GM13977 (cell line): ENCODE data around the gene CDT1.
A peak's percentile ranks its signal among the peaks of the same experiment; 100 is the strongest.

Experiments used
- DNase-seq: peaks from one replicate; pipeline ENCODE4 v3.0.0; 2012; ENCODE audit warnings: low spot score
- in situ Hi-C: fragments of 300-500 bp; cut with MboI; formaldehyde crosslinking; loops from one replicate; pipeline ENCODE4 v1.12.0; 2022; ENCODE audit warnings: low sequenced_read_pairs, low pct_unique_long_range_greater_than_20kb, mixed read lengths, inconsistent platforms; ENCODE audit not compliant: unreplicated experiment
- TF ChIP-seq, protein P1 (sequence below): IDR thresholded peaks from 2 replicates; pipeline ENCODE4 v1.5.1; 2012; ENCODE audit warnings: mild to moderate bottlenecking, control low read depth; ENCODE audit not compliant: insufficient read depth; ENCODE audit errors: extremely low read depth, missing control alignments

The CDT1 gene

DNA sequence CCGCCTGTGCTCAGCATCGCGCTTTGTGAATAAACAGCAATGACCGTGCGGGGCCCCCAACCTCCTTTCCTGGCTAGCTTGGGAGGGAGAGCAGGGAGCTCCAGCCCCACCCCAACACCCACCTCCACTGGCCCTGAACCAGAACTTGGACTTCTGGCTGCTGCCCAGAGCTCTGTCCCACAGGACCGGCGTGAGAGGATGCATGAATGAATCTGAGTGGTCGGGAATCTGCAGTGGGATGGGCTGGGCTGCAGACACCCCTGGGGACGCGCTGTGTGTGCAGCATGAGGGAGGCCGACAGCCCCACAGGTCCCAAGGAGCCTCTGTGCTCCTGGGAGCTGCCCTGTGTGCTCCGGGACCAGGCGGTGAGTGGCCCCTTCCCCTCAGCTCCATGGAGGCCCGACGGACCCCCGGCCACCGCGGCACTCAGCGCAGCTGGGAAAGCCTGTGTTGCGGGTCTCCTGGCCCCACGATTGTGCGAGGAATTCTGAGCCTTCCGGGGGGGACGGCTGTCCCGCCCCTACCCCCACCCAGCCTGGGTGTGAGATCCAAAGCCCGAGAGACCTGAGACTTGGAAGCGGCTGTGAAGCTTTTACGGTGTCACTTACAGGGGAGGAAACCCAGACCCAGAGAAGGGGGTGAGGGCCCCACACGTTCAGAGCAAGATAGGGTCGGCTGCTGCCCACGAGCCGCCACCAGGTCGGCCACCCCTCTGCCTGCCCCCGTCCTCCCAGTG, 24.0 kb upstream of the CDT1 start:
- TF ChIP-seq, protein P1, sequence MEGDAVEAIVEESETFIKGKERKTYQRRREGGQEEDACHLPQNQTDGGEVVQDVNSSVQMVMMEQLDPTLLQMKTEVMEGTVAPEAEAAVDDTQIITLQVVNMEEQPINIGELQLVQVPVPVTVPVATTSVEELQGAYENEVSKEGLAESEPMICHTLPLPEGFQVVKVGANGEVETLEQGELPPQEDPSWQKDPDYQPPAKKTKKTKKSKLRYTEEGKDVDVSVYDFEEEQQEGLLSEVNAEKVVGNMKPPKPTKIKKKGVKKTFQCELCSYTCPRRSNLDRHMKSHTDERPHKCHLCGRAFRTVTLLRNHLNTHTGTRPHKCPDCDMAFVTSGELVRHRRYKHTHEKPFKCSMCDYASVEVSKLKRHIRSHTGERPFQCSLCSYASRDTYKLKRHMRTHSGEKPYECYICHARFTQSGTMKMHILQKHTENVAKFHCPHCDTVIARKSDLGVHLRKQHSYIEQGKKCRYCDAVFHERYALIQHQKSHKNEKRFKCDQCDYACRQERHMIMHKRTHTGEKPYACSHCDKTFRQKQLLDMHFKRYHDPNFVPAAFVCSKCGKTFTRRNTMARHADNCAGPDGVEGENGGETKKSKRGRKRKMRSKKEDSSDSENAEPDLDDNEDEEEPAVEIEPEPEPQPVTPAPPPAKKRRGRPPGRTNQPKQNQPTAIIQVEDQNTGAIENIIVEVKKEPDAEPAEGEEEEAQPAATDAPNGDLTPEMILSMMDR: no peak
- DNase-seq: no peak
- in situ Hi-C loops: loop anchor here (10.0 kb wide), 1 partner anchor 45 kb away; no protein-coding TSS in a partner anchor

DNA sequence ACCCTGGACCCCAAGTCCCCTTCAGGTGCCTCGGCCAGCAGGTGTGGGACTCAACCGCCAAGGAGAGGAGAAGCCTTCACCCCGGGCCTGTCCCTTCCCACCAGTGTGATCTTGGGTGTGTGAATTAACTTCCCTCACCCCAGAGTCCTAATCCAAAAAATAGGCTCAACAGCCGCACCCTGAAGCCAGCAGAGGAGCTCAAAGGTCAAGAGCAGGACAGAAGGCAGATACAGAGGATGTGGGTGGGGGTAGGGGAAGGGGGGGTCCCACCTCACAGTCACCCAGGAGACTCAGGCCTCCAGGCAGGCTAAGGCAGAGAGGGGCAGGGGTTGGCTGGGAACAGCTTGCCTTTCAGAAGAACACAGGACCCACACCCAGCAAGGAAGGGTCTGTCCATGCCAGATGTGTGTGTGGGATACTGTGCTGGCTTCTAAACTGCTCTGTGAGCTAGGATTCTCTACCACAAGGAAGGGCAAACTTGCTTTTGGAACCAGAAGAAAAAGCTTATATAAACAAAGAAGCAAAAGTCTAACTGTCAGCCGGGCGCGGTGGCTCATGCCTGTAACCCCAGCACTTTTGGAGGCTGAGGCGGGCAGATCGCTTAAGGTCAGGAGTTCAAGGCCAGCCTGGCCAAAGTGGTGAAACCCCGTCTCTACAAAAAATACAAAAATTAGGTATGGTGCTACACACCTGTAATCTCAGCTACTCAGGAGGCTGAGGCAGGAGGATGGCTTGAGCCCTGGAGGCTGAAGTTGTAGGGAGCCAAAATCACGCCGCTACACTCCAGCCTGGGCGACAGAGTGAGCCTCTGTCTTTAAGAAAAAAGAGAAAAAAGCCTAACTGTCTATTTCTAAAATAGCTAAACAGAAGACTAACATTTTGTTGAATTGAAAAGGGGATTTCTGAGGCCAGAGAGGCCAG, 23.2 kb upstream of the CDT1 start:
- in situ Hi-C loops: loop anchor here (10.0 kb wide), 1 partner anchor 46 kb away; no protein-coding TSS in a partner anchor

DNA sequence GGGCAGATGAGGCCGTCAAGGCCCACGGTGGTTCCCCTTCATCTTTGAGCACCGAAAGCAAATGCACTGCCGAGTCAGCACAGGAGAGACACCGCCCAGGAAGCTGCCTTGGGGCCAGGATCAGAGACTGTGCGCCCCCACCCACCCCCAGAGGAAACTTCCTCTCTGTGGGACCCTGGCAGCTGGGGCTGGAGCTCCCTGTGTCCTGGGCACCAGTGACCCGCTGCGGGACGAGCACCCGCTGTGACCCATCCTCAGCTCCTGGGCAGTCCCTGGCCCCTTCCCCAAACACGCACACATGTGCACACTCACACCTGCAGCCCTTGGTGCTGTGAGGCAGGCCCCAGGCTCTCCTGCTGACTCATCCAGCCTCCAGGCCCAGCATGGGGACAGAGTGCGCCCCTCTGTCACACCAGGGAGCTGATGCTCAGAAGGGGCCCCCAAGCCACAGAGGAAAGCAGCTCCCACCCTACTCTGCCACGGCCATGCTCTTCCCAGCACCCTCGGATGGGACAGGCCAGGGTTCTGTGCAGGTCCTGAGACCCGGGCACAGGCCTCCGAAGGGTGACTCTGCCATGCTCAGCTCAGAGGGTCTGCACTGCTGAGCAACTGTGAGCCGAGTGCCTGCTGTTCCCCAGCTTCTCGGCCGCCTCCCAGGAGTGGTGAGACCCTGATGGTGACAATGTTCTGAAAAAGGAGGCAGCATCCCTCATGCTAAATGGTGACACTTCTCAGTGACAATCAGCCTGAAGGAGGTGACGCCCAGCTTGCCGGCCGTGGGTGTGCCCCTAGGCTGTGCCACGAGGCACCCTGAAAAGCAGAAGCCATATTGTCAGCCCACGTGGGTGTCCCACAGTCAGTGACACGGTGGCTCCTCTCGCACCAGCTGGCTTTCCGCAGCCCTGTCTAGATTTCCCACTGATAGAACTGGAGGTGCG, 22.2 kb upstream of the CDT1 start:
- DNase-seq: peak; percentile 83
- TF ChIP-seq, protein P1: no peak
- in situ Hi-C loops: loop anchor here (10.0 kb wide), 1 partner anchor 47 kb away; no protein-coding TSS in a partner anchor

More for the DNA sequence above, 23.2 kb upstream of the CDT1 start:
- TF ChIP-seq, protein P1: no peak
- peak; percentile 40 for DNase-seq

DNA sequence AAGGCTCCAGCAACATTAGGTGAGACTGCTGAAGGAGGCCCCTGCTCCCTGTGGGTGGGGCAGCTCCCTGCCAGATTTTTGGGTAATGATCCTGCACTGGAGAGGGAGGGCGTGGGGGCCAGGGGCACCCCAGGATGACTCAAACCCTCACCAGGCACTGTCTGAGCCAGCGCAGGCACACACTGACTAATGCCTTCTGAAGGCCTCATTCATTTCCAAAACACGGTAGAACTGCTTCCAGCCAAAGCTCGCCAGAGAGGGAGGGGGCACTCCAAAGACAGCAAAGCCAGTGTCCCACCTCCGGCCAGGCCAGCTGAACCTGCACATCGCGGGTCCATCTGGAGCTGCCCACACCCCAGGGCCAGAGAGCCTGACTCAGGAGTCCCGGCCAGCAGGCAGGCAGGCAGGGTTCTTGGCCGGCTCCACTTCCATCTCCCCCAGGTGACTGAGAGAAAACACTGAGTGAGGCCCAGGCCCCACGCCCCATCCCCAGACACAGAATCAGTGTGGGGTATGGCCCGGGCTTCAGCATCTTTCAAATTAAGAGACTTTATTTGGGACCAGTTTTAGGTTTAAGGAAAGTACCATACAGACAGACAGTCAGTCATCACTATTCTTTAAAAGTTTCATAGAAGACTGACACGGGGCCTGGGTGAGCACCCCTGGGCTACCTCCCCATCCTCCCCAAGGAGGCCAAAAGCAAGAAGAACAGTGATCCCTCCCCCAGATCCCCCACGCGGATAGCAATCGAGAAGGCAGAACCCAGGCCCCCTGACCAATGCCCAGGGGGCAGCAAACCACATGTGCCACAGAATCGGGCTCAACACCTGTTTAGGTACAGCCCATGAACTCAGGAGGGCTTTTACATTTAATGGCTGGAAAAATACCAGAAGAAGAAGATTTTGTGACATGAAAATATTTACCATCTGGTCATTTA, 20.9 kb upstream of the CDT1 start:
- in situ Hi-C loops: loop anchor here (10.0 kb wide), 1 partner anchor 48 kb away; no protein-coding TSS in a partner anchor
- DNase-seq: no peak
- TF ChIP-seq, protein P1: no peak

DNA sequence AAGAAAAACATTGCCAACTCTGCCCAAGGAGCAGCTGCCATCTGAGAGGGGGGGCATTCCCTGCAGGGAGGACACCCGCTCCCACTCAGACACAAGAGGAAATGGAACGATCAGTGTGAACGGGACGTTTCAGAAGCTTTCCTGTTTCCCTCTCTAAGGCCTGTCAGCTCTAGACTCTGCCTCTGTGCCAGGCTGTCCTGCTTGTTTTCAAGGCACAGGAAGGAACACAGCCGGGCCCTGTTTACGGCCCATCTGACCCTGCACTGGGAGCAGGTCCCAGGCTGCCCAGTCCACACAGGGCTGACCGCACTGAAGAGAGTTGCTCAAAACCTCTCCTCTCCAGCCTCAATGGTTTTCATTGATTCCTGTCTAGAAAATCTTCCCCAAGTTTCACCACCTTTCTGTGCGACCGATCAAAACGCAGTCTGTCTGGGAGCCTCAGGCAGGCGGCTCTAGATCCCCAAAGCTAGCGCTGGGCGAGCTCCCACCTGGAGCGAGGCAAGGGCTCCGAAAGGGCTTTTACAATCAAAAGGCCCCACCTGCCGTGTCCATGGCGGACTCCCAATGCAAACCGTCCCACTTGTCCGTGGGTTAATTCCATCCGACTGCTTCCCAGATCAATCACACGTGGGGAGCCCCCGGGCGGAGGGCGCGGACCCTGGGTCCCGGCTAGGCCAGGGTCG, 20.1 kb upstream of the CDT1 start:
- TF ChIP-seq, protein P1: no peak
- in situ Hi-C loops: loop anchor here (10.0 kb wide), 1 partner anchor 49 kb away; no protein-coding TSS in a partner anchor
- no peak for DNase-seq
